ENCODE measurements around the gene SYT5. TPM values are rescaled to one million over a fixed set of nuclear protein-coding genes. Genes with fewer than 3 reads are reported as not detected.

SYT5 gene
- polyA plus RNA-seq, 1 donor (not counting 4 experiments of a cell fraction or from before 2014, with no cell fraction given), result 0.33 TPM

GRCh38 chr19:55176076-55176475 lies 4.0 kb downstream of the SYT5 start:
- no peak for DNase-seq (ENCODE audit: low read depth, low spot score)

GRCh38 chr19:55175117-55175867 lies 4.8 kb downstream of the SYT5 start:
- FAIRE-seq (no peak), DNase-seq (ENCODE audit: low read depth, low spot score) (no peak)
- H3K9me3 ChIP-seq (ENCODE audit: control insufficient read depth, low read depth, low read length), result no peaks in the 10 kb centered on the region
- peaks cover under 1% of the 10 kb centered on the region for H3K27me3 ChIP-seq (ENCODE audit: control insufficient read depth, extremely low read depth, insufficient read depth, low read length)
- peaks cover 2% of the 10 kb centered on the region for H4K20me1 ChIP-seq (ENCODE audit: control insufficient read depth, extremely low read depth, insufficient read depth, low read length)
- H2AFZ ChIP-seq (ENCODE audit: control insufficient read depth, low read length), result no peak overlapping the region
- no peak overlapping the region for H3K4me3 ChIP-seq (ENCODE audit: control insufficient read depth in 2 of 3, extremely low read depth in 1 of 3, insufficient read depth in 2 of 3, low read depth in 1 of 3, low read length in 3 of 3)
- dilution Hi-C loops (cut with MboI; ENCODE audit: extremely low pct_ligation_motif_present, low sequenced_read_pairs), result no loop called here
- H3K79me2 ChIP-seq (ENCODE audit: control insufficient read depth, insufficient read depth, low read length), result no peaks in the 10 kb centered on the region
- H3K4me2 ChIP-seq (ENCODE audit: control insufficient read depth, extremely low read depth, insufficient read depth, low read depth, low read length), result no peak overlapping the region
- peaks cover 7% of the 10 kb centered on the region for H3K4me1 ChIP-seq (ENCODE audit: control insufficient read depth, extremely low read depth, insufficient read depth, low read length)
- no peaks in the 10 kb centered on the region for H3K9me1 ChIP-seq (ENCODE audit: control insufficient read depth, extremely low read depth, insufficient read depth, low read length)
- H3K36me3 ChIP-seq (ENCODE audit: control insufficient read depth in 2 of 2, extremely low read depth in 1 of 2, insufficient read depth in 2 of 2, low read length in 2 of 2), result peaks cover 0 to 4% of the 10 kb centered on the region in 2 experiments
- no peak overlapping the region for H3K9ac ChIP-seq (ENCODE audit: control insufficient read depth, extremely low read depth, insufficient read depth, low read length)
- TF ChIP-seq EZH2 (IDR thresholded peaks at IDR 0.05; ENCODE audit: low read length), result no peak
- TF ChIP-seq CTCF (optimal IDR thresholded peaks at IDR 0.05 in 1 of 3, IDR thresholded peaks at IDR 0.05 in 1 of 3, conservative IDR thresholded peaks at IDR 0.05 in 1 of 3; ENCODE audit: extremely low read depth in 1 of 3, insufficient read depth in 2 of 3, low read length in 3 of 3), result no peak
- no peak overlapping the region for H3K27ac ChIP-seq (ENCODE audit: control insufficient read depth, insufficient read depth, low read length)

More at GRCh38 chr19:55176076-55176475, 4.0 kb downstream of the SYT5 start:
- Histone ChIP-seq H3K4me2 (ENCODE audit: control insufficient read depth, extremely low read depth, insufficient read depth, low read depth, low read length) (no peak overlapping the region), H4K20me1 (ENCODE audit: control insufficient read depth, extremely low read depth, insufficient read depth, low read length) (peaks cover 2% of the 10 kb centered on the region), H3K4me1 (ENCODE audit: control insufficient read depth, extremely low read depth, insufficient read depth, low read length) (peaks cover 7% of the 10 kb centered on the region), H3K27me3 (ENCODE audit: control insufficient read depth, extremely low read depth, insufficient read depth, low read length) (peaks cover 8% of the 10 kb centered on the region), H3K36me3 (ENCODE audit: control insufficient read depth in 2 of 2, extremely low read depth in 1 of 2, insufficient read depth in 2 of 2, low read length in 2 of 2) (peaks cover 0 to 4% of the 10 kb centered on the region in 2 experiments), H3K9ac (ENCODE audit: control insufficient read depth, extremely low read depth, insufficient read depth, low read length) (no peak overlapping the region), H2AFZ (ENCODE audit: control insufficient read depth, low read length) (no peak overlapping the region), H3K27ac (ENCODE audit: control insufficient read depth, insufficient read depth, low read length) (no peak overlapping the region), H3K9me1 (ENCODE audit: control insufficient read depth, extremely low read depth, insufficient read depth, low read length) (no peaks in the 10 kb centered on the region), H3K9me3 (ENCODE audit: control insufficient read depth, low read depth, low read length) (no peaks in the 10 kb centered on the region), H3K4me3 (ENCODE audit: control insufficient read depth in 2 of 3, extremely low read depth in 1 of 3, insufficient read depth in 2 of 3, low read depth in 1 of 3, low read length in 3 of 3) (no peak overlapping the region), H3K79me2 (ENCODE audit: control insufficient read depth, insufficient read depth, low read length) (no peaks in the 10 kb centered on the region)
- dilution Hi-C loops (cut with MboI; ENCODE audit: extremely low pct_ligation_motif_present, low sequenced_read_pairs), result no loop called here
- no peak for FAIRE-seq
- TF ChIP-seq EZH2 (IDR thresholded peaks at IDR 0.05; ENCODE audit: low read length), result no peak
- no peak for TF ChIP-seq CTCF (optimal IDR thresholded peaks at IDR 0.05 in 1 of 3, IDR thresholded peaks at IDR 0.05 in 1 of 3, conservative IDR thresholded peaks at IDR 0.05 in 1 of 3; ENCODE audit: extremely low read depth in 1 of 3, insufficient read depth in 2 of 3, low read length in 3 of 3)

All from keratinocyte (primary cell).